Right lobe of liver (tissue), 6 donors: ENCODE measurements around the gene DYNC1I1. TPM values are rescaled to one million over a fixed set of nuclear protein-coding genes. Genes with fewer than 3 reads are reported as not detected.

ENCODE experiments used
- ATAC-seq, 4 donors: fragments of 200-7000 bp; cut with Tn5 transposase; one replicate each; pipeline ENCODE4 v1.9.1; 2020; ENCODE audit warnings: mild to moderate bottlenecking in 4 of 4, moderate library complexity in 4 of 4
- DNase-seq, 3 donors: peaks; one replicate each; pipeline ENCODE4 v3.0.0-alpha.2; 2020
- H3K27ac ChIP-seq, 3 donors: fragments of 200-600 bp; one replicate each; pipeline ENCODE4 v1.8.0; 2022
- H3K27me3 ChIP-seq, 2 donors: fragments of 200-600 bp; one replicate each; pipeline ENCODE4 v1.8.0; 2022
- H3K36me3 ChIP-seq, 4 donors: fragments of 200-600 bp; sonication (generic) in 1 of 4; one replicate each; pipeline versions ENCODE4 v1.5.1 to v1.8.0; 2017 to 2022; ENCODE audit warnings: control low read depth in 1 of 4
- H3K4me1 ChIP-seq, 4 donors: fragments of 200-600 bp; sonication (generic) in 1 of 4; one replicate each; pipeline versions ENCODE4 v1.5.1 to v1.8.0; 2017 to 2022; ENCODE audit warnings: control low read depth in 1 of 4
- H3K4me3 ChIP-seq, 3 donors: fragments of 200-600 bp; one replicate each; pipeline ENCODE4 v1.8.0; 2022
- H3K9me3 ChIP-seq, 4 donors: fragments of 200-600 bp; sonication (generic) in 1 of 4; one replicate each; pipeline versions ENCODE4 v1.5.1 to v1.8.0; 2017 to 2022; ENCODE audit warnings: control low read depth in 1 of 4
- POLR2A ChIP-seq: fragments of 450-650 bp; IDR thresholded peaks from one replicate; pipeline ENCODE4 v1.6.1; 2017; ENCODE audit warnings: antibody characterized with exemption, mild to moderate bottlenecking
- WGBS: methylation state at CpG from one replicate; pipeline ENCODE4 v1.1.6; 2018; ENCODE audit warnings: low coverage, low lambda C conversion rate; ENCODE audit not compliant: insufficient coverage; ENCODE audit errors: missing lambda C conversion rate; 5-methylcytosine and 5-hydroxymethylcytosine counted together
- intact Hi-C, 2 donors: fragments of 100-400 bp; cut with DNase I; formaldehyde crosslinking; loops; one replicate each; pipeline versions ENCODE4 v1.11.2 to v1.14.1; 2022
- total RNA-seq, 6 experiments: library from RNA; depleted of rRNA in 2 of 6; stranded (reverse); fragments of >200 nt in 2 of 6; fragmentation: NEBNext Ultra II Directional in 3 of 6; extraction: Animal tissue kit (Norgen Biotek cat#: 25700) in 3 of 6; gene quantifications; one replicate each; pipeline versions ENCODE4 v1.1.0 to v1.2.4, GENCODE V29; 2016 to 2023
- TF ChIP-seq, protein P1 (sequence below), 4 donors: fragments of 200-600 bp in 3 of 4; fragments of 450-650 bp in 1 of 4; IDR thresholded peaks; one replicate each; pipeline versions ENCODE4 v1.5.1 to v1.8.0; 2016 to 2022; ENCODE audit warnings: antibody characterized with exemption in 4 of 4, mild to moderate bottlenecking in 2 of 4
- donor health status: DM: no; HTN: yes; CAD: no.
- donor health status: DM: no; HTN: no; CAD: no.
- donor health status: DM: no; HTN: no; CAD: no.
- donor health status: DM: no; HTN: yes; CAD: no.
- donor health status: DM: no; HTN: yes; CAD: no.

The DYNC1I1 gene
- total RNA-seq, 6 experiments from 2014 or later: 0.09 to 1.1 (median 0.62) TPM

DNA sequence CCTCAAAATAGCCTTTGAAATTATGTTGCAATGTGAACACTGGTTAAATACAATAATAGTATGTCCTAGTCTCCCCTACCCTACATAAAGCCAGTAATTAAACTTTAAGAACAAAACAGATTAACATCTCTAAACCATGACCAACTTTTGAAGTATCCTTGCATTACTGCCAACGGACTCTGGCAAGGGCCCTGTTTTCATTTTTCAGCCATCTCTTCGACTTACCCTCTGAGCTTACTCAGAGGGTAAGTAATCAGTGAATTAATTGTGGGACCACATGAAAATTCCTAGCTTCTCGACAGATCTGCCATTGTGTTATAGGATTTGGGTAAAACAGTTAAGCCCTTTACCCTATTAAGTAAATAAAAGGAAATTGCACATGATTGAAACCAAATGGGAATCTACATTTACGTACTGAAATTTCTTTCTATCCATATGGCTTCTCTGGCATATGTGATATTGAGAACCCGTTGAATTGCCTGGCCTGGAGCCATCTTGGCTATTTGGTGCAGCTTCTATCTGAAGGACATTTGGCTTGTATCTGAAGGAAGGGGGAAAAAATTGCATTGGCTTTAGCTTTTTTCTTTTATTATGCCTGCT is 39.6 kb downstream of the DYNC1I1 start:
- ATAC-seq (no peak), DNase-seq (no peak)
- H3K4me1 ChIP-seq: no peaks in the 10 kb centered on the region
- H3K36me3 ChIP-seq: no peaks in the 10 kb centered on the region
- TF ChIP-seq, protein P1, sequence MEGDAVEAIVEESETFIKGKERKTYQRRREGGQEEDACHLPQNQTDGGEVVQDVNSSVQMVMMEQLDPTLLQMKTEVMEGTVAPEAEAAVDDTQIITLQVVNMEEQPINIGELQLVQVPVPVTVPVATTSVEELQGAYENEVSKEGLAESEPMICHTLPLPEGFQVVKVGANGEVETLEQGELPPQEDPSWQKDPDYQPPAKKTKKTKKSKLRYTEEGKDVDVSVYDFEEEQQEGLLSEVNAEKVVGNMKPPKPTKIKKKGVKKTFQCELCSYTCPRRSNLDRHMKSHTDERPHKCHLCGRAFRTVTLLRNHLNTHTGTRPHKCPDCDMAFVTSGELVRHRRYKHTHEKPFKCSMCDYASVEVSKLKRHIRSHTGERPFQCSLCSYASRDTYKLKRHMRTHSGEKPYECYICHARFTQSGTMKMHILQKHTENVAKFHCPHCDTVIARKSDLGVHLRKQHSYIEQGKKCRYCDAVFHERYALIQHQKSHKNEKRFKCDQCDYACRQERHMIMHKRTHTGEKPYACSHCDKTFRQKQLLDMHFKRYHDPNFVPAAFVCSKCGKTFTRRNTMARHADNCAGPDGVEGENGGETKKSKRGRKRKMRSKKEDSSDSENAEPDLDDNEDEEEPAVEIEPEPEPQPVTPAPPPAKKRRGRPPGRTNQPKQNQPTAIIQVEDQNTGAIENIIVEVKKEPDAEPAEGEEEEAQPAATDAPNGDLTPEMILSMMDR (IDR thresholded peaks at IDR 0.05): no peak
- TF ChIP-seq POLR2A: no peak
- H3K27ac ChIP-seq: no peak overlapping the region
- intact Hi-C loops: no loop called here
- H3K27me3 ChIP-seq: no peaks in the 10 kb centered on the region
- WGBS: 67% methylated on average over 5 of the region's 5 CpGs
- H3K9me3 ChIP-seq: no peaks in the 10 kb centered on the region
- no peak overlapping the region for H3K4me3 ChIP-seq

GRCh38 chr7:95814721-95815120 is 42.4 kb downstream of the DYNC1I1 start:
- Histone ChIP-seq H3K4me3 (no peak overlapping the region), H3K27me3 (no peaks in the 10 kb centered on the region), H3K9me3 (no peaks in the 10 kb centered on the region), H3K27ac (no peak overlapping the region), H3K36me3 (no peaks in the 10 kb centered on the region), H3K4me1 (no peaks in the 10 kb centered on the region)
- intact Hi-C loops: no loop called here
- no peak for TF ChIP-seq POLR2A
- TF ChIP-seq, protein P1 (IDR thresholded peaks at IDR 0.05): no peak
- ATAC-seq (no peak), DNase-seq (no peak)
- 88% methylated on average over 3 of the region's 3 CpGs for WGBS

DNA sequence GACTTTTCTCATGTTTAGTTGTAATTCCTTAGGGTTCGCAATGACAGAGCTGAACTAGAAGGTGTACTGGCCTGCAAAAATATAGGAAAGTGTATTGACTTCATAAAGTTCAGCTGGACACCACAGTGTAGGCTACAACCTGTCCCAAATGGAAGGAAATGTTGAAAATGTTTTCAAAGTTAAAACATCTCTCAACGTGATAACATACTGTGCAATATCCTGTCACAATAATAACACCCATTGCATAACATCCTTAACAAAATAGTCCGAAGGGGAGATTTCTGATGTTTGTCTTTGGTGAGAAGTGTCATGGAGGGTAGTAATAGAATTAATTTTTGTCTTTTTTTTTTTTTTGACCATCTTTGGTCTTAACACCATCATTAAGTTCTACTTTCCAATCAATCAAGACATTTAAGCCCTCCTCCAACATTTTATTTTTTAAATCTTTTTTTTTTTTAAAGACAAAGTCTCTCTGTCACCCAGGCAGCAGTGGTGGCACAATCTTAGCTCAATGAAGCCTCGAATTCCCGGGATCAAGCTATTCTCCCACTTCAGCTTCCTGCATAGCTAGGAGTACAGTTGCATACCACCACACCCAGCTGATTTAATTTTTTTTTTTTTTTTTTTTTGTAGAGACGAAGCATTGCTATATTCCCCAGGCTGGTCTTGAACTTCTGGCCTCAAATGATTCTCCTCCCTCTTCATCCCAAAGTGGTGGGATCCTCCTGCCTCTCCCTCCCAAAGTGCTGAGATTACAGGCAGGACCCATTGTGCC is 45.7 kb downstream of the DYNC1I1 start:
- intact Hi-C loops: no loop called here
- no peak for DNase-seq
- WGBS: 55% methylated on average over 6 of the region's 6 CpGs

DNA sequence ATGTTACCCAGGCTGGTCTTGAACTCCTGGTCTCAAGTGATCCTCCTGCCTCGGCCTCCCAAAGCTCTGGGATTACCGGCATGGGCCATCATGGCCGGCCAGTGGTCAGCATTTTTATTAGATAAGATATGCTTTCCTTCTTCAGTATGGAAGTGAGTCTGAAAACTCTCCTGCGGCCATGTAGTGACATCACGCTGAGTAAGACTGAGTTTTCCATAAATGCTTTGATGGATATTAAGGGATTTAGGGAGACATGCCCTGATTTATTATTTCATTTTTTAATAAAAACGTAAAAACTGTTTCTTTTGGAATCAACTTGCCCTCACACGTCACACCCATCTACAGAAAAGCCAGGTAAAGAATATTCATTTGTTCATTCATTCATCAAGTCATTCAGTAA is 48.4 kb downstream of the DYNC1I1 start:
- no peak for ATAC-seq
- 72% methylated on average over 7 of the region's 7 CpGs for WGBS
- TF ChIP-seq, protein P1 (IDR thresholded peaks at IDR 0.05): no peak
- no peak for TF ChIP-seq POLR2A

More for the DNA sequence above, 45.7 kb downstream of the DYNC1I1 start:
- ATAC-seq: peak in 1 of 4 donors; percentile 38
- H3K4me3 ChIP-seq: no peak overlapping the region
- TF ChIP-seq, protein P1 (IDR thresholded peaks at IDR 0.05): no peak
- no peak for TF ChIP-seq POLR2A
- H3K36me3 ChIP-seq: no peaks in the 10 kb centered on the region
- no peaks in the 10 kb centered on the region for H3K4me1 ChIP-seq
- H3K27me3 ChIP-seq: no peaks in the 10 kb centered on the region
- no peak overlapping the region for H3K27ac ChIP-seq
- H3K9me3 ChIP-seq: no peaks in the 10 kb centered on the region

More for the DNA sequence above, 48.4 kb downstream of the DYNC1I1 start:
- Histone ChIP-seq H3K9me3 (no peaks in the 10 kb centered on the region), H3K36me3 (no peaks in the 10 kb centered on the region), H3K27me3 (no peaks in the 10 kb centered on the region), H3K4me3 (no peak overlapping the region), H3K27ac (no peak overlapping the region), H3K4me1 (no peaks in the 10 kb centered on the region)
- no peak for DNase-seq
- intact Hi-C loops: no loop called here
